CD8-positive, alpha-beta memory T cell (primary cell): ENCODE measurements around the gene SNRPA1. TPM values are rescaled to one million over a fixed set of nuclear protein-coding genes. Genes with fewer than 3 reads are reported as not detected.
A peak's percentile ranks its signal among the peaks of the same experiment; 100 is the strongest.
"Not testable (repeated sequence)": the region's sequence is repeated elsewhere in the genome, so short reads cannot be mapped to it uniquely, and the experiment has no call there.

Experiments
- CTCF ChIA-PET: fragments of 350-600 bp; sonication (Branson Sonifier 250); formaldehyde crosslinking; loops from one replicate; lab custom pipeline; 2021; ENCODE audit warnings: antibody characterized with exemption; lab: Charles Lee
- POLR2A ChIA-PET: fragments of 350-600 bp; sonication (Branson Sonifier 250); formaldehyde crosslinking; loops from one replicate; lab custom pipeline; 2021; ENCODE audit warnings: antibody characterized with exemption; lab: Charles Lee
- DNase-seq, 5 donors: peaks; one replicate each; pipeline versions ENCODE4 v3.0.0 to v3.0.0-alpha.2; 2020 to 2022; ENCODE audit warnings: mixed read lengths in 1 of 5
- H3K27ac ChIP-seq: one replicate; pipeline ENCODE4 v1.7.0; 2013; ENCODE audit warnings: low read depth, mild to moderate bottlenecking, low read length, moderate library complexity
- H3K27me3 ChIP-seq: 2 replicates; pipeline ENCODE4 v1.7.0; 2013; ENCODE audit warnings: low read length, mild to moderate bottlenecking; ENCODE audit not compliant: insufficient read depth, poor library complexity, severe bottlenecking
- H3K36me3 ChIP-seq: 2 replicates; pipeline ENCODE4 v1.7.0; 2013; ENCODE audit warnings: mild to moderate bottlenecking, low read length, moderate library complexity; ENCODE audit not compliant: insufficient read depth
- H3K4me1 ChIP-seq: 2 replicates; pipeline ENCODE4 v1.7.0; 2013; ENCODE audit warnings: mild to moderate bottlenecking, low read length, moderate library complexity; ENCODE audit not compliant: insufficient read depth
- H3K4me3 ChIP-seq: 2 replicates; pipeline ENCODE4 v1.7.0; 2013; ENCODE audit warnings: mild to moderate bottlenecking, low read length
- H3K9me3 ChIP-seq: 2 replicates; pipeline ENCODE4 v1.7.0; 2013; ENCODE audit warnings: mild to moderate bottlenecking, low read length
- H3K27ac Mint-ChIP-seq, 8 donors: one replicate each; pipeline ENCODE4 v1.8.0; 2020 to 2021; ENCODE audit warnings: mixed read lengths in 8 of 8, mild to moderate bottlenecking in 6 of 8, inconsistent platforms in 3 of 8, moderate library complexity in 3 of 8
- H3K27me3 Mint-ChIP-seq, 2 donors: one replicate each; pipeline ENCODE4 v1.8.0; 2020 to 2021; ENCODE audit warnings: mixed read lengths in 2 of 2, mild to moderate bottlenecking in 1 of 2, moderate library complexity in 1 of 2
- H3K36me3 Mint-ChIP-seq, 3 donors: one replicate each; pipeline ENCODE4 v1.8.0; 2020 to 2021; ENCODE audit warnings: mixed read lengths in 3 of 3, inconsistent platforms in 1 of 3, mild to moderate bottlenecking in 1 of 3
- H3K4me1 Mint-ChIP-seq, 3 donors: one replicate each; pipeline ENCODE4 v1.8.0; 2020 to 2021; ENCODE audit warnings: mixed read lengths in 3 of 3, inconsistent platforms in 1 of 3, mild to moderate bottlenecking in 1 of 3
- H3K4me3 Mint-ChIP-seq, 7 donors: one replicate each; pipeline ENCODE4 v1.8.0; 2020 to 2021; ENCODE audit warnings: mixed read lengths in 7 of 7, mild to moderate bottlenecking in 6 of 7, moderate library complexity in 4 of 7, inconsistent platforms in 2 of 7
- H3K9me3 Mint-ChIP-seq, 5 donors: one replicate each; pipeline ENCODE4 v1.8.0; 2020 to 2022; ENCODE audit warnings: mixed read lengths in 5 of 5, mild to moderate bottlenecking in 3 of 5, moderate library complexity in 2 of 5, inconsistent platforms in 1 of 5
- polyA plus RNA-seq: library from polyadenylated mRNA; unstranded; fragments of 300-500 nt; fragmentation: Illumina TruSeq; gene quantifications from one replicate; pipeline ENCODE4 v1.2.3, GENCODE V29; 2021
- total RNA-seq, 2 experiments: library from RNA; stranded (reverse); gene quantifications; one replicate each; pipeline ENCODE4 v1.2.3, GENCODE V29; 2021

SNRPA1 gene
- total and polyA plus RNA-seq, 3 experiments from 2014 or later: 74.4 to 225 (median 213) TPM

- CTCF ChIA-PET: interaction anchor here (1.1 to 4.3 kb wide), 3 partner anchors 24 to 344 kb away, joined by 4 to 31 read pairs (median 11); no protein-coding TSS in a partner anchor
Observed at GRCh38 chr15:101296418-101297405, 1.7 kb upstream of the SNRPA1 start.

GRCh38 chr15:101295607-101296161 lies 636 bp upstream of the SNRPA1 start:
- H3K27ac ChIP-seq: peak overlapping the region; percentile 98
- POLR2A ChIA-PET: interaction anchor here (1.0 to 1.4 kb wide), 6 partner anchors 38 to 428 kb away, joined by 3 to 7 read pairs (median 3); partner anchors contain the start of genes CHSY1 and TARS3
- Mint-ChIP-seq H3K4me1 (peaks cover 40 to 52% (median 43%) of the 10 kb centered on the region in 3 donors), H3K4me3 (peak overlapping the region; percentile 91 to 96 (median 93)), H3K36me3 (peaks cover 0 to 34% (median 0%) of the 10 kb centered on the region in 3 donors), H3K27me3 (peaks cover 0 to 3% of the 10 kb centered on the region in 2 donors), H3K27ac (peak overlapping the region; percentile 54 to 98 (median 92)), H3K9me3 (no peaks in the 10 kb centered on the region)
- H3K27me3 ChIP-seq: no peaks in the 10 kb centered on the region
- peaks cover 28% of the 10 kb centered on the region for H3K4me1 ChIP-seq
- no peaks in the 10 kb centered on the region for H3K9me3 ChIP-seq
- H3K36me3 ChIP-seq: peaks cover 14% of the 10 kb centered on the region
- CTCF ChIA-PET: interaction anchor here (1.6 to 4.3 kb wide), 7 partner anchors 10 to 428 kb away, joined by 3 to 31 read pairs (median 8); partner anchors contain the start of gene TARS3
- no peak for DNase-seq
- H3K4me3 ChIP-seq: peak overlapping the region; percentile 93

More at GRCh38 chr15:101296418-101297405, 1.7 kb upstream of the SNRPA1 start:
- peaks cover 25% of the 10 kb centered on the region for H3K4me1 ChIP-seq
- peak overlapping the region in 7 of 8 donors; percentile 26 to 94 (median 91) for H3K27ac Mint-ChIP-seq
- H3K9me3 Mint-ChIP-seq: no peaks in the 10 kb centered on the region
- no peak overlapping the region for H3K27ac ChIP-seq
- peaks cover 8% of the 10 kb centered on the region for H3K36me3 ChIP-seq
- H3K4me1 Mint-ChIP-seq: peaks cover 36 to 44% (median 39%) of the 10 kb centered on the region in 3 donors
- peak overlapping the region; percentile 93 for H3K4me3 ChIP-seq
- peak overlapping the region; percentile 41 to 95 (median 92) for H3K4me3 Mint-ChIP-seq
- H3K9me3 ChIP-seq: no peaks in the 10 kb centered on the region
- H3K27me3 ChIP-seq: no peaks in the 10 kb centered on the region
- peaks cover 0 to 3% of the 10 kb centered on the region in 2 donors for H3K27me3 Mint-ChIP-seq
- DNase-seq: no peak
- POLR2A ChIA-PET: interaction anchor here (1.0 kb wide), 1 partner anchor 45 kb away, joined by 3 read pairs; the partner anchor contains the start of gene CHSY1
- peaks cover 0 to 28% (median 0%) of the 10 kb centered on the region in 3 donors for H3K36me3 Mint-ChIP-seq

GRCh38 chr15:101293122-101293521 lies 1.9 kb downstream of the SNRPA1 start:
- peaks cover 0 to 3% of the 10 kb centered on the region in 2 donors for H3K27me3 Mint-ChIP-seq
- CTCF ChIA-PET: interaction anchor here (1.3 to 4.3 kb wide), 4 partner anchors 25 to 360 kb away, joined by 3 to 31 read pairs (median 6); no protein-coding TSS in a partner anchor
- H3K9me3 Mint-ChIP-seq: no peaks in the 10 kb centered on the region
- peak overlapping the region in 7 of 8 donors; percentile 87 to 98 (median 97) for H3K27ac Mint-ChIP-seq
- Histone ChIP-seq H3K27ac (no peak overlapping the region), H3K4me1 (peaks cover 33% of the 10 kb centered on the region), H3K9me3 (no peaks in the 10 kb centered on the region), H3K27me3 (no peaks in the 10 kb centered on the region), H3K4me3 (peak overlapping the region; percentile 93), H3K36me3 (peaks cover 25% of the 10 kb centered on the region)
- peaks cover 57 to 75% (median 64%) of the 10 kb centered on the region in 3 donors for H3K4me1 Mint-ChIP-seq
- POLR2A ChIA-PET: interaction anchor here (1.0 to 2.3 kb wide), 2 partner anchors 17 to 359 kb away, joined by 4 to 8 read pairs; partner anchors contain the start of gene TM2D3
- H3K36me3 Mint-ChIP-seq: peaks cover 4 to 54% (median 12%) of the 10 kb centered on the region in 3 donors
- DNase-seq: no peak
- H3K4me3 Mint-ChIP-seq: peak overlapping the region; percentile 91 to 96 (median 93)

GRCh38 chr15:101288905-101289513 lies 6.0 kb downstream of the SNRPA1 start:
- Mint-ChIP-seq H3K4me3 (peak overlapping the region in 1 of 7 donors; percentile 35), H3K27ac (peak overlapping the region in 7 of 8 donors; percentile 8 to 90 (median 75)), H3K9me3 (no peaks in the 10 kb centered on the region), H3K27me3 (no peaks in the 10 kb centered on the region), H3K36me3 (peaks cover 13 to 76% (median 28%) of the 10 kb centered on the region in 3 donors), H3K4me1 (peaks cover 45 to 69% (median 52%) of the 10 kb centered on the region in 3 donors)
- peaks cover 29% of the 10 kb centered on the region for H3K4me1 ChIP-seq
- H3K9me3 ChIP-seq: no peaks in the 10 kb centered on the region
- H3K27ac ChIP-seq: no peak overlapping the region
- no peak overlapping the region for H3K4me3 ChIP-seq
- no peaks in the 10 kb centered on the region for H3K27me3 ChIP-seq
- CTCF ChIA-PET: interaction anchor here (0.9 to 3.0 kb wide), 10 partner anchors 11 to 370 kb away, joined by 3 to 15 read pairs (median 4); no protein-coding TSS in a partner anchor
- peaks cover 57% of the 10 kb centered on the region for H3K36me3 ChIP-seq
- POLR2A ChIA-PET: interaction anchor here (0.9 kb wide), 1 partner anchor 352 kb away, joined by 3 read pairs; no protein-coding TSS in a partner anchor
- DNase-seq: peak in 2 of 5 donors; percentile 49 to 50

GRCh38 chr15:101287342-101287741 lies 7.7 kb downstream of the SNRPA1 start:
- H3K4me3 Mint-ChIP-seq, H3K9me3 ChIP-seq, H3K4me3 ChIP-seq, H3K9me3 Mint-ChIP-seq, H3K27me3 Mint-ChIP-seq, H3K27me3 ChIP-seq, DNase-seq, H3K27ac ChIP-seq: not testable (repeated sequence)
- Mint-ChIP-seq H3K36me3 (peaks cover 14 to 82% (median 32%) of the 10 kb centered on the region in 3 donors), H3K27ac (peak overlapping the region in 4 of 8 donors; percentile 27 to 38 (median 32)), H3K4me1 (peaks cover 31 to 53% (median 36%) of the 10 kb centered on the region in 3 donors)
- ChIA-PET CTCF (interaction anchor here (0.7 to 3.0 kb wide), 5 partner anchors 15 to 354 kb away, joined by 3 to 15 read pairs (median 8); no protein-coding TSS in a partner anchor), POLR2A (interaction anchor here (0.6 kb wide), 1 partner anchor 101 kb away, joined by 4 read pairs; no protein-coding TSS in a partner anchor)
- Histone ChIP-seq H3K4me1 (peaks cover 14% of the 10 kb centered on the region), H3K36me3 (peaks cover 65% of the 10 kb centered on the region)

- H3K27me3 Mint-ChIP-seq: no peaks in the 10 kb centered on the region
- Histone ChIP-seq H3K27me3 (no peaks in the 10 kb centered on the region), H3K4me1 (peaks cover 7% of the 10 kb centered on the region), H3K36me3 (peaks cover 67% of the 10 kb centered on the region), H3K4me3 (no peak overlapping the region), H3K27ac (no peak overlapping the region), H3K9me3 (no peaks in the 10 kb centered on the region)
- no peak overlapping the region for H3K4me3 Mint-ChIP-seq
- DNase-seq: no peak
- ChIA-PET POLR2A (no interaction called here), CTCF (interaction anchor here (0.8 to 3.0 kb wide), 6 partner anchors 8 to 354 kb away, joined by 3 to 12 read pairs (median 4); partner anchors contain the start of gene SNRPA1)
- H3K9me3 Mint-ChIP-seq: no peaks in the 10 kb centered on the region
- peaks cover 23 to 46% (median 29%) of the 10 kb centered on the region in 3 donors for H3K4me1 Mint-ChIP-seq
- peak overlapping the region in 3 of 8 donors; percentile 26 to 66 (median 56) for H3K27ac Mint-ChIP-seq
- peaks cover 14 to 84% (median 35%) of the 10 kb centered on the region in 3 donors for H3K36me3 Mint-ChIP-seq
Observed at GRCh38 chr15:101286471-101287114, 8.5 kb downstream of the SNRPA1 start.
